BE2C (cell line): ENCODE measurements around the gene PBRM1.

Experiments used
- DNase-seq: peaks from one replicate; pipeline ENCODE4 v3.0.0-alpha.2; 2020
- H3K27me3 ChIP-seq: fragments of 250-450 bp; sonication (Bioruptor Pico); 2 replicates; pipeline ENCODE4 v1.5.1; 2020; ENCODE audit warnings: mild to moderate bottlenecking
- H3K36me3 ChIP-seq: fragments of 250-450 bp; sonication (Bioruptor Pico); 2 replicates; pipeline ENCODE4 v1.5.1; 2020; ENCODE audit warnings: mild to moderate bottlenecking
- H3K4me1 ChIP-seq: fragments of 250-450 bp; sonication (Bioruptor Pico); 2 replicates; pipeline ENCODE4 v1.5.1; 2020
- H3K4me3 ChIP-seq: 2 replicates; pipeline ENCODE4 v1.5.1; 2011; ENCODE audit warnings: low read depth, low read length
- H3K9me3 ChIP-seq: fragments of 250-450 bp; sonication (Bioruptor Pico); 2 replicates; pipeline ENCODE4 v1.5.1; 2020
- CTCF ChIP-seq: IDR thresholded peaks from 2 replicates; pipeline ENCODE4 v1.5.1; 2012; ENCODE audit warnings: mild to moderate bottlenecking, low read depth, low read length

PBRM1 gene

GRCh38 chr3:52685285-52685708 is 416 bp downstream of the PBRM1 start:
- Histone ChIP-seq H3K9me3 (no peaks in the 10 kb centered on the region), H3K27me3 (no peaks in the 10 kb centered on the region), H3K4me3 (peak overlapping the region; percentile 79), H3K36me3 (peaks cover 43% of the 10 kb centered on the region), H3K4me1 (no peaks in the 10 kb centered on the region)
- DNase-seq: peak; percentile 77
- TF ChIP-seq CTCF: no peak

DNA sequence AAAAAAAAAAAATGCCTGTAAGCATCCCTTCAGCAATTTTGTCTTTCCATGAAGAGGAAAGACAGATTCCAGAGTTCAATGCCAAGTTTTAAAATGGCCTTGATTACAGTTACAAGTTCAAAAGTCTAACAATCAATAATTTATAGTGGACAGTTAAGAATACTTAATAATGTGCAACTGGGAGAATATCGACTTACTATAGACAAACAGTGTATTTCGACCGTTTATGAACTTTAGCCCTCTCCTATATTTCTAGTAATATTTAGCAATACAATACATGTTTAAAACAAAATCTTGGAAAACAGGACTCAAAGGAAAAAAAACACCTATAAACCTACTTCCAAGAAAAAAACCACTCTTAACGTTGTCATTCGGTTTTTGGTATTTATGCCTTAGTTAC is 1.5 kb downstream of the PBRM1 start:
- Histone ChIP-seq H3K27me3 (no peaks in the 10 kb centered on the region), H3K4me3 (no peak overlapping the region; the same call in 1 of the 2 replicates), H3K9me3 (no peaks in the 10 kb centered on the region), H3K4me1 (no peaks in the 10 kb centered on the region), H3K36me3 (peaks cover 35% of the 10 kb centered on the region)
- no peak for TF ChIP-seq CTCF
- DNase-seq: no peak

- Histone ChIP-seq H3K4me3 (no peak overlapping the region), H3K27me3 (no peaks in the 10 kb centered on the region), H3K36me3 (peaks cover 34% of the 10 kb centered on the region), H3K4me1 (no peaks in the 10 kb centered on the region), H3K9me3 (no peaks in the 10 kb centered on the region)
- TF ChIP-seq CTCF: no peak
- no peak for DNase-seq
Measured at GRCh38 chr3:52683611-52684010, 2.1 kb downstream of the PBRM1 start.

GRCh38 chr3:52682016-52682415 is 3.7 kb downstream of the PBRM1 start:
- DNase-seq: no peak
- peak; percentile 33; the same call in 1 of the 2 replicates for TF ChIP-seq CTCF
- Histone ChIP-seq H3K4me3 (no peak overlapping the region), H3K4me1 (no peaks in the 10 kb centered on the region), H3K9me3 (no peaks in the 10 kb centered on the region), H3K27me3 (no peaks in the 10 kb centered on the region), H3K36me3 (peaks cover 24% of the 10 kb centered on the region)

GRCh38 chr3:52681596-52681995 is 4.1 kb downstream of the PBRM1 start:
- H3K4me1 ChIP-seq: no peaks in the 10 kb centered on the region
- no peak for TF ChIP-seq CTCF
- H3K27me3 ChIP-seq: no peaks in the 10 kb centered on the region
- DNase-seq: no peak
- H3K9me3 ChIP-seq: no peaks in the 10 kb centered on the region
- no peak overlapping the region for H3K4me3 ChIP-seq
- H3K36me3 ChIP-seq: peaks cover 20% of the 10 kb centered on the region

GRCh38 chr3:52679811-52680210 is 5.9 kb downstream of the PBRM1 start:
- no peaks in the 10 kb centered on the region for H3K9me3 ChIP-seq
- no peak for TF ChIP-seq CTCF
- no peak overlapping the region for H3K4me3 ChIP-seq
- peaks cover 14% of the 10 kb centered on the region for H3K36me3 ChIP-seq
- H3K27me3 ChIP-seq: no peaks in the 10 kb centered on the region
- no peaks in the 10 kb centered on the region for H3K4me1 ChIP-seq
- no peak for DNase-seq
